OCI-LY7 (cell line): Measurements from ENCODE around the gene ARHGEF25. TPM values are rescaled to one million over a fixed set of nuclear protein-coding genes. Genes with fewer than 3 reads are reported as not detected.

Experiments
- BruUV-seq: library from RNA; stranded (reverse); fragments of 400-500 nt; replicated peaks from 2 replicates; lab custom pipeline; 2021; lab: Mats Ljungman, UMichigan
- CTCF ChIA-PET: fragments of 300-600 bp; sonication (Branson Sonifier 250); formaldehyde crosslinking; loops from one replicate; lab custom pipeline; 2022; ENCODE audit warnings: antibody characterized with exemption; ENCODE audit not compliant: unreplicated experiment; lab: Charles Lee
- POLR2A ChIA-PET: fragments of 300-600 bp; sonication (Branson Sonifier 250); formaldehyde crosslinking; loops from one replicate; lab custom pipeline; 2022; ENCODE audit warnings: antibody characterized with exemption; lab: Charles Lee
- DNase-seq: peaks from one replicate; pipeline ENCODE4 v3.0.0-alpha.2; 2015; ENCODE audit warnings: low spot score
- H2AFZ ChIP-seq: fragments of 200-600 bp; sonication (generic), shearing (Covaris generic); 2 replicates; pipeline ENCODE4 v1.6.1; 2014; ENCODE audit warnings: mild to moderate bottlenecking, antibody characterized with exemption, low read length, moderate library complexity
- H3K27ac ChIP-seq: fragments of 200-600 bp; sonication (generic); 2 replicates; pipeline ENCODE4 v1.5.1; 2014; ENCODE audit warnings: mixed run types, low read depth, mild to moderate bottlenecking, moderate library complexity, low read length, inconsistent platforms; ENCODE audit not compliant: poor library complexity, severe bottlenecking
- H3K36me3 ChIP-seq: fragments of 200-600 bp; sonication (generic); 2 replicates; pipeline ENCODE4 v1.6.1; 2014; ENCODE audit warnings: mild to moderate bottlenecking, antibody characterized with exemption, low read length, moderate library complexity, mixed read lengths; ENCODE audit not compliant: insufficient read depth
- H3K4me1 ChIP-seq: fragments of 200-600 bp; sonication (generic); 2 replicates; pipeline ENCODE4 v1.5.1; 2014; ENCODE audit warnings: mild to moderate bottlenecking, low read length; ENCODE audit not compliant: insufficient read depth, poor library complexity, severe bottlenecking
- H3K4me2 ChIP-seq: fragments of 200-600 bp; sonication (generic); 2 replicates; pipeline ENCODE4 v1.6.1; 2014; ENCODE audit warnings: mild to moderate bottlenecking, low read length
- H3K4me3 ChIP-seq: fragments of 200-600 bp; sonication (generic); 2 replicates; pipeline ENCODE4 v1.5.1; 2014; ENCODE audit warnings: mild to moderate bottlenecking, low read depth, low read length; ENCODE audit not compliant: poor library complexity, severe bottlenecking
- H3K79me2 ChIP-seq: fragments of 200-600 bp; sonication (generic); 2 replicates; pipeline ENCODE4 v1.6.1; 2016; ENCODE audit warnings: low read depth, mild to moderate bottlenecking, low read length, moderate library complexity, mixed read lengths; ENCODE audit not compliant: insufficient read depth
- H3K9me2 ChIP-seq: fragments of 200-600 bp; sonication (generic); 2 replicates; pipeline ENCODE4 v1.6.1; 2016; ENCODE audit warnings: mild to moderate bottlenecking, low read length, mixed read lengths; ENCODE audit not compliant: insufficient read depth
- H3K9me3 ChIP-seq: fragments of 200-600 bp; sonication (generic); 2 replicates; pipeline ENCODE4 v1.6.1; 2014; ENCODE audit warnings: mild to moderate bottlenecking, mixed run types, low read length, mixed read lengths
- H4K20me1 ChIP-seq: fragments of 200-600 bp; sonication (generic); 2 replicates; pipeline ENCODE4 v1.6.1; 2014; ENCODE audit warnings: mild to moderate bottlenecking, antibody characterized with exemption, low read length, moderate library complexity, mixed read lengths; ENCODE audit not compliant: insufficient read depth
- EZH2phosphoT487 ChIP-seq: fragments of 200-600 bp; sonication (generic); IDR thresholded peaks from 2 replicates; pipeline ENCODE4 v1.6.1; 2018; ENCODE audit warnings: low read depth, borderline replicate concordance, mild to moderate bottlenecking, mixed run types, antibody characterized with exemption, low read length, moderate library complexity, mixed read lengths
- intact Hi-C: fragments of 100-400 bp; cut with micrococcal nuclease; formaldehyde crosslinking; loops from one replicate; pipeline ENCODE4 v1.10.0; 2022; ENCODE audit not compliant: unreplicated experiment
- total RNA-seq, 2 experiments: library from RNA; depleted of rRNA in 1 of 2; stranded (reverse); fragments of >200 nt in 1 of 2; shearing (Covaris generic) in 1 of 2; gene quantifications; 2 replicates each; pipeline ENCODE4 v1.2.3, GENCODE V29; 2014 to 2022
- TF ChIP-seq, protein P1 (sequence below): fragments of 200-600 bp; sonication (generic); conservative IDR thresholded peaks from 2 replicates; pipeline ENCODE4 v1.5.1; 2014; ENCODE audit warnings: mild to moderate bottlenecking, antibody characterized with exemption, low read length, moderate library complexity, mixed read lengths

Gene ARHGEF25
- total RNA-seq, 2 experiments from 2014 or later, result not detected

DNA sequence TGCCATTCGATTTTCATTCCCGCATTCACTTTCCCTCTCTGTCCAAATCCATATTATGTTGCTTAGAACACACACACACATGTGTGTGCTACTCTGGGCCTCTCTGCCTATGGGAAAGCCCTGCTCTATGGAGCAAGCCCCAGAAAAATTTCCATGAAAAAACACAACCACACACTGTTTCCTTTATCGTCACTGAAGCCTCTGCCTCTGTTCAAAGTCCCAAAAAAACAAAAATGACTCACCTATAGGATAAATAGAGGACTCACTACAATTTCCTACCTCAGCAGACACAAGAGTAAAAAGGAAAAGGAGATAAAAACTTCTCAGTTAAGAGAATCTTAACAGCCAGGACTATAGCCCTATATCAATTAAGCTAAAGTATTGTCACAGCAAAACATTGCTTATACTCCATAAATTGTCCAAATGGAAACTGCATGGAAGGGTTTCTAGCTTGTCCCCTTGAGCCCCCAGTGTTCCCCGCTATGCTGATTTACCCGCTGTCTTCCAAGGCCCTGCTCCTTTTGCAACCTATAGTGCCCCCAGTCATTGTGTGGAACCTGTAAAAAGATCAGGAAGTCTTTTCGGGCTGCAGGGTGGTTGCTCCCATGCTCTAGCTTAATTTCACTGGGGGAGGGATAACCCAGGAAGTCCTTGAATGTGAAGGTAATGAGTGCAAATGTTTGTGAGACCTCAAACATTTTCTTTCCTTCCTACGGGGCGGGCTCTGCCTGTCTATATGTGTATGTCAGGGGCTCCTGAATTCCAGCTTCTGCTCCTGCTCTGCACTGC is 31.4 kb upstream of the ARHGEF25 start:
- no peaks in the 10 kb centered on the region for H3K36me3 ChIP-seq
- H3K4me3 ChIP-seq, result no peak overlapping the region
- ChIA-PET CTCF (no interaction called here), POLR2A (interaction anchor here (0.8 to 1.7 kb wide), 2 partner anchors 9 to 34 kb away, joined by 3 to 4 read pairs; no protein-coding TSS in a partner anchor)
- H3K79me2 ChIP-seq, result no peaks in the 10 kb centered on the region
- no peak overlapping the region for H2AFZ ChIP-seq
- no peak for DNase-seq
- no TSS peak for BruUV-seq
- no peaks in the 10 kb centered on the region for H3K9me2 ChIP-seq
- no peak overlapping the region for H3K27ac ChIP-seq
- TF ChIP-seq EZH2phosphoT487, result no peak
- TF ChIP-seq, protein P1, sequence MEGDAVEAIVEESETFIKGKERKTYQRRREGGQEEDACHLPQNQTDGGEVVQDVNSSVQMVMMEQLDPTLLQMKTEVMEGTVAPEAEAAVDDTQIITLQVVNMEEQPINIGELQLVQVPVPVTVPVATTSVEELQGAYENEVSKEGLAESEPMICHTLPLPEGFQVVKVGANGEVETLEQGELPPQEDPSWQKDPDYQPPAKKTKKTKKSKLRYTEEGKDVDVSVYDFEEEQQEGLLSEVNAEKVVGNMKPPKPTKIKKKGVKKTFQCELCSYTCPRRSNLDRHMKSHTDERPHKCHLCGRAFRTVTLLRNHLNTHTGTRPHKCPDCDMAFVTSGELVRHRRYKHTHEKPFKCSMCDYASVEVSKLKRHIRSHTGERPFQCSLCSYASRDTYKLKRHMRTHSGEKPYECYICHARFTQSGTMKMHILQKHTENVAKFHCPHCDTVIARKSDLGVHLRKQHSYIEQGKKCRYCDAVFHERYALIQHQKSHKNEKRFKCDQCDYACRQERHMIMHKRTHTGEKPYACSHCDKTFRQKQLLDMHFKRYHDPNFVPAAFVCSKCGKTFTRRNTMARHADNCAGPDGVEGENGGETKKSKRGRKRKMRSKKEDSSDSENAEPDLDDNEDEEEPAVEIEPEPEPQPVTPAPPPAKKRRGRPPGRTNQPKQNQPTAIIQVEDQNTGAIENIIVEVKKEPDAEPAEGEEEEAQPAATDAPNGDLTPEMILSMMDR, result no peak
- no peaks in the 10 kb centered on the region for H3K9me3 ChIP-seq
- H3K4me2 ChIP-seq, result no peak overlapping the region
- no peaks in the 10 kb centered on the region for H3K4me1 ChIP-seq
- no peaks in the 10 kb centered on the region for H4K20me1 ChIP-seq
- intact Hi-C loops, result no loop called here

DNA sequence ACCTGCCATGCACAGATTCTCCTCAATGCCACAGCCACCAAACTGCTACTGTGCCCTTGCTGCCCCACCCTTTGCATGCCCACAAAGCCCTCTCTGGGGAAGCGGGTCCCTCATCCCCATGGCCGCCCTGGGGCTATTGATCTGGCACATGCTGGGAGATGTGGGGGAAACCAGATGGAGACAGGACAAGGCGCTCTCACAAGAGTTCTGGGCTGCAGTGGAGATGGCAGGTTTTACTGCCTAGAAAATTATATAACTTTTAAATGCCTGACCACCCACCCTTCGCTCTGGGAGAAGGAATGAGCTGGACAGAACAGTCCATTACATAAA is 30.8 kb upstream of the ARHGEF25 start:
- intact Hi-C loops, result no loop called here
- Histone ChIP-seq H4K20me1 (no peaks in the 10 kb centered on the region), H3K4me3 (no peak overlapping the region), H3K4me2 (no peak overlapping the region), H3K9me3 (no peaks in the 10 kb centered on the region), H3K4me1 (no peaks in the 10 kb centered on the region), H3K9me2 (no peaks in the 10 kb centered on the region), H2AFZ (no peak overlapping the region), H3K79me2 (no peaks in the 10 kb centered on the region), H3K36me3 (no peaks in the 10 kb centered on the region), H3K27ac (no peak overlapping the region)
- no TSS peak for BruUV-seq
- ChIA-PET POLR2A (interaction anchor here (0.8 to 1.7 kb wide), 2 partner anchors 9 to 34 kb away, joined by 3 to 4 read pairs; no protein-coding TSS in a partner anchor), CTCF (no interaction called here)
- no peak for DNase-seq
- TF ChIP-seq, protein P1, result no peak
- TF ChIP-seq EZH2phosphoT487, result no peak

DNA sequence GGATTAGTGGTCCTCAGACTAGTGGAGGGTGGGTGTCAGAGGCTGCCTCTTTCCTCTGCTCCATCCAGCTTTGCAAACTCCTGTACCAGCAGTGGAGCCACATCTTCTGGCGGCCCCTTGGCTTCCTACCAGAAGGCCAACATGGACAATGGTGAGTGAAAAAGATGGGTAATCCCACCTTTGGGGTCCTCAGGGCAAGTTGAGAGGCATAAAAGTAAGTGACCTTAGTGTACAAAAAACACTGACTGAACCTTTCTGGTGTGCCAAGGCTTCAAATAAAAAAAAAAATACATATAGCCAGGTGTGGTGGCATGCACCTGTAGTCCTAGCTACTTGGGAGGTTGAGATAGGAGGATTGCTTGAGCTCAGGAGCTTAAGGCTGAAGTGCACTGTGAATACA is 29.4 kb upstream of the ARHGEF25 start:
- Histone ChIP-seq H4K20me1 (no peaks in the 10 kb centered on the region), H3K36me3 (no peaks in the 10 kb centered on the region), H3K9me3 (no peaks in the 10 kb centered on the region), H2AFZ (no peak overlapping the region), H3K27ac (no peak overlapping the region), H3K4me1 (no peaks in the 10 kb centered on the region), H3K9me2 (no peaks in the 10 kb centered on the region), H3K4me2 (no peak overlapping the region), H3K4me3 (no peak overlapping the region), H3K79me2 (no peaks in the 10 kb centered on the region)
- no TSS peak for BruUV-seq
- TF ChIP-seq, protein P1, result no peak
- TF ChIP-seq EZH2phosphoT487, result no peak
- intact Hi-C loops, result loop anchor here (2.0 kb wide), 1 partner anchor 33 kb away; no protein-coding TSS in a partner anchor
- ChIA-PET CTCF (interaction anchor here (1.3 kb wide), 1 partner anchor 52 kb away, joined by 5 read pairs; the partner anchor contains the start of gene B4GALNT1), POLR2A (interaction anchor here (0.6 to 1.4 kb wide), 3 partner anchors 9 to 268 kb away, joined by 3 to 4 read pairs (median 3); partner anchors contain the start of gene PIP4K2C)
- DNase-seq, result no peak
